K562 (cell line): ENCODE measurements around the gene PDCD10. TPM values are rescaled to one million over a fixed set of nuclear protein-coding genes. Genes with fewer than 3 reads are reported as not detected.

Experiments
- BACH1 ChIP-seq: fragments of 200-800 bp; sonication (Bioruptor generic); IDR thresholded peaks from 2 replicates; pipeline ENCODE4 v1.6.1; 2016; ENCODE audit warnings: missing genetic modification characterization, missing compliant biosample characterization
- HSF4 ChIP-seq: fragments of 250-450 bp; sonication (Bioruptor Pico); IDR thresholded peaks from 2 replicates; pipeline ENCODE4 v2.1.2; 2022; ENCODE audit warnings: mild to moderate bottlenecking, moderate library complexity, borderline replicate concordance
- JUN ChIP-seq, 2 experiments: sonication (generic) in 1 of 2; formaldehyde crosslinking in 1 of 2; IDR thresholded peaks; 2 replicates each; pipeline versions ENCODE4 v1.6.1 to v1.8.0; 2012 to 2022; ENCODE audit warnings: borderline replicate concordance in 2 of 2, mild to moderate bottlenecking in 2 of 2, improper control_type of control experiment in 1 of 2, low read depth in 1 of 2, low read length in 1 of 2, missing genetic modification reagents in 1 of 2
- MEF2D ChIP-seq: conservative IDR thresholded peaks from 2 replicates; pipeline ENCODE4 v1.6.1; 2016; ENCODE audit warnings: low read depth, missing genetic modification characterization, missing compliant biosample characterization
- MXI1 ChIP-seq: IDR thresholded peaks from 2 replicates; pipeline ENCODE4 v1.6.1; 2011; ENCODE audit warnings: low read depth, mild to moderate bottlenecking, improper control_type of control experiment, low read length
- SUPT5H ChIP-seq: fragments of 450-650 bp; IDR thresholded peaks from 2 replicates; pipeline ENCODE4 v1.6.1; 2016
- TAL1 ChIP-seq: fragments of 450-650 bp; IDR thresholded peaks from 2 replicates; pipeline ENCODE4 v1.6.1; 2016; ENCODE audit warnings: mild to moderate bottlenecking
- TCF7 ChIP-seq: sonication (generic); IDR thresholded peaks from 2 replicates; pipeline ENCODE4 v1.6.1; 2016; ENCODE audit warnings: antibody characterized with exemption, borderline replicate concordance
- TRIM24 ChIP-seq, 2 experiments: fragments of 450-650 bp; IDR thresholded peaks; 2 replicates each; pipeline ENCODE4 v1.6.1; 2016
- TRIM28 ChIP-seq: fragments of 450-650 bp; IDR thresholded peaks from 2 replicates; pipeline ENCODE4 v1.6.1; 2017
- YY1 ChIP-seq, 3 experiments: IDR thresholded peaks; 2 replicates each; pipeline ENCODE4 v1.6.1; 2011; ENCODE audit warnings: low read length in 2 of 3, mild to moderate bottlenecking in 2 of 3, moderate library complexity in 2 of 3, borderline replicate concordance in 1 of 3, control low read depth in 1 of 3, low read depth in 1 of 3; ENCODE audit not compliant: insufficient read depth in 3 of 3, insufficient replicate concordance in 2 of 3, control insufficient read depth in 1 of 3, insufficient read length in 1 of 3; ENCODE audit errors: extremely low read depth in 1 of 3
- ZKSCAN8 ChIP-seq: fragments of 200-800 bp; sonication (Bioruptor generic); IDR thresholded peaks from 2 replicates; pipeline ENCODE4 v1.6.1; 2016; ENCODE audit warnings: missing genetic modification characterization, missing compliant biosample characterization
- ZNF165 ChIP-seq: fragments of 250-450 bp; sonication (Bioruptor Pico); IDR thresholded peaks from 2 replicates; pipeline ENCODE4 v1.4.0; 2020; ENCODE audit warnings: borderline replicate concordance
- polyA plus RNA-seq, 8 experiments: library from polyadenylated mRNA; depleted of rRNA in 4 of 8; stranded (reverse) in 5 of 8; unstranded in 3 of 8; fragments of >200 nt; fragmentation: Nextera tagmentation in 2 of 8; fragmentation: Illumina TruSeq in 1 of 8; extraction: Ambion mirVana in 2 of 8; extraction: Trizol in 1 of 8; gene quantifications; 2 replicates each; pipeline versions ENCODE4 v1.2.1 to v1.2.3, GENCODE V29; 2011 to 2014; ENCODE audit warnings: inconsistent platforms in 1 of 8, missing spikeins in 1 of 8
- total RNA-seq, 7 experiments: library from RNA; depleted of rRNA in 6 of 7; stranded (reverse); fragments of >200 nt in 6 of 7; fragmentation: Illumina TruSeq in 2 of 7; extraction: Trizol in 2 of 7; gene quantifications; 2 replicates each; pipeline versions ENCODE4 v1.2.1 to v1.2.3, GENCODE V29; 2011 to 2021; ENCODE audit warnings: low replicate concordance in 1 of 7
- TF ChIP-seq, protein P1 (sequence below): sonication (generic); formaldehyde crosslinking; IDR thresholded peaks from 2 replicates; pipeline ENCODE4 v1.8.1; 2023; ENCODE audit warnings: mild to moderate bottlenecking, missing genetic modification reagents
- TF ChIP-seq, protein P2 (sequence below): fragments of 250-450 bp; sonication (Bioruptor Pico); IDR thresholded peaks from 2 replicates; pipeline ENCODE4 v1.5.0; 2021; ENCODE audit warnings: mild to moderate bottlenecking, moderate library complexity
- TF ChIP-seq, protein P3 (sequence below): sonication (generic); formaldehyde crosslinking; IDR thresholded peaks from 2 replicates; pipeline ENCODE4 v1.8.0; 2023; ENCODE audit warnings: mild to moderate bottlenecking, missing genetic modification reagents
- TF ChIP-seq, protein P4 (sequence below): fragments of 250-450 bp; sonication (Bioruptor Pico); IDR thresholded peaks from 2 replicates; pipeline ENCODE4 v1.4.0; 2020; ENCODE audit warnings: mild to moderate bottlenecking, moderate library complexity, borderline replicate concordance

The PDCD10 gene
- total and polyA plus RNA-seq, 9 of the 15 experiments (the other 6 are each of a cell fraction or from before 2014, with no cell fraction given) = 121 to 476 (median 232) TPM

DNA sequence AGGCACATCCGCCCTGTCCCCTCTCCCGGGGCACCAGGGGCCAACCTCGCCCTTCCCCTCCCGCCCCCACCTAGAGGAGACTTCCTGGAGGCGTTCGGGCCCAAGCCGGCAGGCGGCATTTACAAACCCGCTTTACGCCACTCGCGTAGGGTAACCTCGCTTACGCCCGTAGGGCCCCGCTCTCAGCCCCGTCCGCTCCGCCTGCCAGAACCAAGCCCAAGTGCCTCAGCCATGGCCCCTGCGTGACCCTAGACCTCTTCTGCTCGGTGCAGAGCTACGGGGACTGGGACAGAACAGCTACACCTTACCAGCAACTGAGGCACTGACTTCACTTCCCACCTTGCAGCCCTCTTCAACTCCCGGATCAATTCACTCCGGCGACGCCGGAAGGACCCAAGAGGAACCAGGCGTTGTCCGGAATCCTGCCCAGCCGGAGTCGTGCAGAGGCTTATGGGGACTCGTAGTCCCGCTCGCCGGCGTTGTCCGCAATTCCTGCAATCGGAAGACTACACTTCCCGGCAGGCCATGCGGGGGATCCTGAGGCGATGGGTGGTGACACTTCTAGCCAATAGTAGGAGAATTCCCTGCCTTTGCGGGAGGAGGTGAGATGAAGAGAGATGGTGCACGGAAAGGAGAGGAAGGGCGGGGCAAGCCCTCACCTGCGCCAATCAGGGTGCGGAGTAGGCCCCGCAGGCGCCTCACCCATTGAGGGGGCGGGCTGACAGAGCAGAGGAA is at the start of gene PDCD10 (continued):
- TF ChIP-seq, protein P1, sequence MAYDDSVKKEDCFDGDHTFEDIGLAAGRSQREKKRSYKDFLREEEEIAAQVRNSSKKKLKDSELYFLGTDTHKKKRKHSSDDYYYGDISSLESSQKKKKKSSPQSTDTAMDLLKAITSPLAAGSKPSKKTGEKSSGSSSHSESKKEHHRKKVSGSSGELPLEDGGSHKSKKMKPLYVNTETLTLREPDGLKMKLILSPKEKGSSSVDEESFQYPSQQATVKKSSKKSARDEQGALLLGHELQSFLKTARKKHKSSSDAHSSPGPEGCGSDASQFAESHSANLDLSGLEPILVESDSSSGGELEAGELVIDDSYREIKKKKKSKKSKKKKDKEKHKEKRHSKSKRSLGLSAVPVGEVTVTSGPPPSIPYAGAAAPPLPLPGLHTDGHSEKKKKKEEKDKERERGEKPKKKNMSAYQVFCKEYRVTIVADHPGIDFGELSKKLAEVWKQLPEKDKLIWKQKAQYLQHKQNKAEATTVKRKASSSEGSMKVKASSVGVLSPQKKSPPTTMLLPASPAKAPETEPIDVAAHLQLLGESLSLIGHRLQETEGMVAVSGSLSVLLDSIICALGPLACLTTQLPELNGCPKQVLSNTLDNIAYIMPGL = no peak
- TF ChIP-seq, protein P2, sequence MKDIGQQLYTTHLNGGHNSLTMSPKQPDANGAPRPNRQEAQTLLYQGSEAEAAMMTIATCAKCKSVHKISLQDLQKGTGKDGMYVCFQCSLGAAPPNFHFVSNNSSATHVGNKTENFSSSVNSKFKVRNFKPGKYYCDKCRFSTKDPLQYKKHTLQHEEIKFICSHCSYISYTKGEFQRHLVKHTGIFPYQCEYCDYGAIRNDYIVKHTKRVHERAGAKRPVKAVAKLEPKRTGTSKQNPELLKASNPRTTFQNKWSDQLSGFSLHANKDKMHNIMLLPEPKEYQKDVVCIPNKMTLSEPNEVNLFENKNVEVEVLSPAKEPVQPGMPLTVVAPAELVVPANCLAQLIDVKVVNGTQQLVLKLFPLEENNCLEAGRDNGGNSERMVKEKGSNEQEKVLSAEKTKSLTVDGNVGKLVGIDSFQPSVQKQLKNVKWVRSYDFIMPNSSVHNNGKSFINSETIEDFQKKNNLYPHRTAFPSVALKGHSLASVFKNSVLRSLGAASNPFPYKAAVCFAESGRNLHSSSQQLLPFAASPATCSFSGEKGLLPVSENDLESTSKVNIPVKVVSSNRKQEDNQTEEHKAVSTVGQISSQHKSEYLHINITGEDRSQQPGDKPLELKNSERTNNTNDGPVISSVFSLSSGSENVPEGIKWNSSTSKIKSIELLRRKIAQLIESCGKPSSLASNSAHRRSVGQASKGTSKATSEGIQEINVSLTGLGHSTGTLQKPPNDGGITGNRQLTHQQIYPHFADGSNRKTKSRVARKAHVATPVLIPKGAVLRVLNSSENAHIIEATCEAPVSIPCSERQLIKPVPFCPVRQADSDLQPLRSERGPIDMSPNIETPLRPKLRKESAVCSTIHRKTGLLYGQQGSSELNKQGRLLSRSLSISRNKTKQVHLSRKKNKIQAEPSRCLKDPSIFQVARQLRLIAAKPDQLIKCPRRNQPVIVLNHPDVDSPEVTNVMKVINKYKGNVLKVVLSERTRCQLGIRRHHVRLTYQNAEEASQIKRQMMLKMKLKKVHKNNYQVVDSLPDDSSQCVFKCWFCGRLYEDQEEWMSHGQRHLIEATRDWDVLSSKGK (CRISPR knock-in tag) = no peak
- TF ChIP-seq ZKSCAN8 (CRISPR knock-in tag) (no peak), TRIM24 (IDR thresholded peaks at IDR 0.05) (peak in 1 of 2 experiments; percentile 56; a peak in 2 of 4 replicates), MXI1 (no peak), TAL1 (no peak), YY1 (IDR thresholded peaks at IDR 0.05; ENCODE audit: borderline replicate concordance in 1 of 3, control insufficient read depth in 1 of 3, extremely low read depth in 1 of 3, insufficient read depth in 3 of 3, insufficient read length in 1 of 3, insufficient replicate concordance in 2 of 3, low read depth in 1 of 3, low read length in 2 of 3) (peak in 1 of 3 experiments; percentile 18), ZNF165 (no peak), BACH1 (tag) (no peak), SUPT5H (peak; percentile 93), TCF7 (peak; percentile 16; the same call in 1 of the 2 replicates), HSF4 (CRISPR knock-in tag) (no peak), JUN (IDR thresholded peaks at IDR 0.05; ENCODE audit: borderline replicate concordance, low read depth, low read length) (0 out of 2 replicates have a peak, but pooled peaks have one; percentile 10), JUN (CRISPR knock-in tag; IDR thresholded peaks at IDR 0.05; ENCODE audit: borderline replicate concordance) (peak; percentile 16; the same call in 1 of the 2 replicates), TRIM28 (no peak), MEF2D (tag) (no peak)
- TF ChIP-seq, protein P3, sequence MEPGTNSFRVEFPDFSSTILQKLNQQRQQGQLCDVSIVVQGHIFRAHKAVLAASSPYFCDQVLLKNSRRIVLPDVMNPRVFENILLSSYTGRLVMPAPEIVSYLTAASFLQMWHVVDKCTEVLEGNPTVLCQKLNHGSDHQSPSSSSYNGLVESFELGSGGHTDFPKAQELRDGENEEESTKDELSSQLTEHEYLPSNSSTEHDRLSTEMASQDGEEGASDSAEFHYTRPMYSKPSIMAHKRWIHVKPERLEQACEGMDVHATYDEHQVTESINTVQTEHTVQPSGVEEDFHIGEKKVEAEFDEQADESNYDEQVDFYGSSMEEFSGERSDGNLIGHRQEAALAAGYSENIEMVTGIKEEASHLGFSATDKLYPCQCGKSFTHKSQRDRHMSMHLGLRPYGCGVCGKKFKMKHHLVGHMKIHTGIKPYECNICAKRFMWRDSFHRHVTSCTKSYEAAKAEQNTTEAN (CRISPR knock-in tag) = peak; percentile 47; the same call in 1 of the 2 replicates
- TF ChIP-seq, protein P4, sequence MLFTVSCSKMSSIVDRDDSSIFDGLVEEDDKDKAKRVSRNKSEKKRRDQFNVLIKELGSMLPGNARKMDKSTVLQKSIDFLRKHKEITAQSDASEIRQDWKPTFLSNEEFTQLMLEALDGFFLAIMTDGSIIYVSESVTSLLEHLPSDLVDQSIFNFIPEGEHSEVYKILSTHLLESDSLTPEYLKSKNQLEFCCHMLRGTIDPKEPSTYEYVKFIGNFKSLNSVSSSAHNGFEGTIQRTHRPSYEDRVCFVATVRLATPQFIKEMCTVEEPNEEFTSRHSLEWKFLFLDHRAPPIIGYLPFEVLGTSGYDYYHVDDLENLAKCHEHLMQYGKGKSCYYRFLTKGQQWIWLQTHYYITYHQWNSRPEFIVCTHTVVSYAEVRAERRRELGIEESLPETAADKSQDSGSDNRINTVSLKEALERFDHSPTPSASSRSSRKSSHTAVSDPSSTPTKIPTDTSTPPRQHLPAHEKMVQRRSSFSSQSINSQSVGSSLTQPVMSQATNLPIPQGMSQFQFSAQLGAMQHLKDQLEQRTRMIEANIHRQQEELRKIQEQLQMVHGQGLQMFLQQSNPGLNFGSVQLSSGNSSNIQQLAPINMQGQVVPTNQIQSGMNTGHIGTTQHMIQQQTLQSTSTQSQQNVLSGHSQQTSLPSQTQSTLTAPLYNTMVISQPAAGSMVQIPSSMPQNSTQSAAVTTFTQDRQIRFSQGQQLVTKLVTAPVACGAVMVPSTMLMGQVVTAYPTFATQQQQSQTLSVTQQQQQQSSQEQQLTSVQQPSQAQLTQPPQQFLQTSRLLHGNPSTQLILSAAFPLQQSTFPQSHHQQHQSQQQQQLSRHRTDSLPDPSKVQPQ = no peak
